Naive thymus-derived CD4-positive, alpha-beta T cell (primary cell): Measurements from ENCODE around the gene ABR. TPM values are rescaled to one million over a fixed set of nuclear protein-coding genes. Genes with fewer than 3 reads are reported as not detected.

Experiments used
- ATAC-seq: fragments of 150-1000 bp; cut with Tn5 transposase; 2 replicates; pipeline ENCODE4 v1.10.0; 2021; ENCODE audit warnings: mild to moderate bottlenecking, moderate library complexity
- CTCF ChIA-PET: fragments of 350-600 bp; sonication (Branson Sonifier 250); formaldehyde crosslinking; loops from one replicate; lab custom pipeline; 2021; ENCODE audit warnings: antibody characterized with exemption; lab: Charles Lee
- POLR2A ChIA-PET: fragments of 350-600 bp; sonication (Branson Sonifier 250); formaldehyde crosslinking; loops from one replicate; lab custom pipeline; 2021; ENCODE audit warnings: antibody characterized with exemption, inconsistent platforms; lab: Charles Lee
- DNase-seq, 9 donors: peaks; one replicate each; pipeline versions ENCODE4 v3.0.0 to v3.0.0-alpha.2; 2020 to 2022; ENCODE audit warnings: mixed read lengths in 1 of 9
- H3K27ac ChIP-seq: one replicate; pipeline ENCODE4 v1.7.0; 2013; ENCODE audit warnings: mild to moderate bottlenecking, low read depth, low read length, moderate library complexity
- H3K27me3 ChIP-seq, 2 donors: one replicate each; pipeline ENCODE4 v1.7.0; 2013; ENCODE audit warnings: low read length in 2 of 2, mild to moderate bottlenecking in 2 of 2, moderate library complexity in 2 of 2; ENCODE audit not compliant: control insufficient read depth in 2 of 2, insufficient read depth in 2 of 2
- H3K36me3 ChIP-seq, 3 experiments: 1 replicate in 2 of 3; 2 replicates in 1 of 3; pipeline ENCODE4 v1.7.0; 2013; ENCODE audit warnings: low read length in 3 of 3, mild to moderate bottlenecking in 3 of 3, moderate library complexity in 1 of 3; ENCODE audit not compliant: insufficient read depth in 3 of 3, control insufficient read depth in 2 of 3
- H3K4me1 ChIP-seq, 2 donors: one replicate each; pipeline ENCODE4 v1.7.0; 2013; ENCODE audit warnings: low read length in 2 of 2, mild to moderate bottlenecking in 2 of 2, moderate library complexity in 1 of 2; ENCODE audit not compliant: control insufficient read depth in 2 of 2, insufficient read depth in 2 of 2
- H3K4me3 ChIP-seq: 2 replicates; pipeline ENCODE4 v1.7.0; 2013; ENCODE audit warnings: mild to moderate bottlenecking, low read length
- H3K9me3 ChIP-seq, 3 experiments: 1 replicate in 2 of 3; 2 replicates in 1 of 3; pipeline ENCODE4 v1.7.0; 2013; ENCODE audit warnings: low read length in 3 of 3; ENCODE audit not compliant: control insufficient read depth in 2 of 3
- H3K27ac Mint-ChIP-seq, 9 donors: one replicate each; pipeline ENCODE4 v1.8.0; 2020 to 2022; ENCODE audit warnings: mixed read lengths in 9 of 9, mild to moderate bottlenecking in 8 of 9, moderate library complexity in 5 of 9, inconsistent platforms in 2 of 9
- H3K27me3 Mint-ChIP-seq, 5 donors: one replicate each; pipeline ENCODE4 v1.8.0; 2021 to 2022; ENCODE audit warnings: mixed read lengths in 5 of 5, mild to moderate bottlenecking in 1 of 5
- H3K36me3 Mint-ChIP-seq, 5 donors: one replicate each; pipeline ENCODE4 v1.8.0; 2020 to 2022; ENCODE audit warnings: mixed read lengths in 5 of 5, mild to moderate bottlenecking in 3 of 5, inconsistent platforms in 1 of 5
- H3K4me1 Mint-ChIP-seq, 7 donors: one replicate each; pipeline ENCODE4 v1.8.0; 2020 to 2022; ENCODE audit warnings: mixed read lengths in 7 of 7, mild to moderate bottlenecking in 3 of 7, inconsistent platforms in 1 of 7
- H3K4me3 Mint-ChIP-seq, 10 donors: one replicate each; pipeline ENCODE4 v1.8.0; 2020 to 2022; ENCODE audit warnings: mild to moderate bottlenecking in 10 of 10, mixed read lengths in 10 of 10, moderate library complexity in 6 of 10, inconsistent platforms in 2 of 10
- H3K9me3 Mint-ChIP-seq, 11 donors: one replicate each; pipeline ENCODE4 v1.8.0; 2020 to 2022; ENCODE audit warnings: mixed read lengths in 11 of 11, mild to moderate bottlenecking in 4 of 11, inconsistent platforms in 1 of 11, moderate library complexity in 1 of 11
- intact Hi-C, 2 donors: fragments of 100-400 bp; cut with micrococcal nuclease; formaldehyde crosslinking; loops; one replicate each; pipeline ENCODE4 v1.15.1; 2023
- polyA plus RNA-seq, 2 donors: library from polyadenylated mRNA; unstranded; fragments of 300-500 nt; fragmentation: Illumina TruSeq; gene quantifications; one replicate each; pipeline ENCODE4 v1.2.3, GENCODE V29; 2021
- total RNA-seq, 6 experiments: library from RNA in 5 of 6; stranded (reverse) in 5 of 6; gene quantifications; 1 replicate in 5 of 6; 2 replicates in 1 of 6; pipeline ENCODE4 v1.2.3 and lab custom pipeline; 2021 to 2026

ABR gene
- total and polyA plus RNA-seq, 7 experiments from 2014 or later = 13.1 to 152 (median 139) TPM

GRCh38 chr17:1171953-1172352 is 7.8 kb downstream of the ABR start:
- H3K4me3 Mint-ChIP-seq = no peak overlapping the region
- H3K4me1 ChIP-seq = no peaks in the 10 kb centered on the region
- no peaks in the 10 kb centered on the region for H3K27me3 Mint-ChIP-seq
- no peaks in the 10 kb centered on the region for H3K9me3 Mint-ChIP-seq
- no peak overlapping the region for H3K27ac Mint-ChIP-seq
- no peak overlapping the region for H3K4me3 ChIP-seq
- H3K36me3 ChIP-seq = no peaks in the 10 kb centered on the region
- no peak overlapping the region for H3K27ac ChIP-seq
- intact Hi-C loops = no loop called here
- H3K36me3 Mint-ChIP-seq = peaks cover 0 to 13% (median 0%) of the 10 kb centered on the region in 5 donors
- ATAC-seq (no peak), DNase-seq (no peak)
- peaks cover 0 to 12% (median 7%) of the 10 kb centered on the region in 7 donors for H3K4me1 Mint-ChIP-seq
- ChIA-PET POLR2A (no interaction called here), CTCF (no interaction called here)
- no peaks in the 10 kb centered on the region for H3K27me3 ChIP-seq
- H3K9me3 ChIP-seq = no peaks in the 10 kb centered on the region

- no peak overlapping the region for H3K27ac Mint-ChIP-seq
- H3K4me1 Mint-ChIP-seq = peaks cover 0 to 12% (median 7%) of the 10 kb centered on the region in 7 donors
- H3K4me3 ChIP-seq = no peak overlapping the region
- intact Hi-C loops = no loop called here
- ChIA-PET POLR2A (interaction anchor here (0.6 kb wide), 1 partner anchor 792 kb away, joined by 8 read pairs; no protein-coding TSS in a partner anchor), CTCF (interaction anchor here (0.7 kb wide), 1 partner anchor 11 kb away, joined by 3 read pairs; no protein-coding TSS in a partner anchor)
- ATAC-seq = no peak
- H3K9me3 ChIP-seq = no peaks in the 10 kb centered on the region
- DNase-seq = no peak
- H3K9me3 Mint-ChIP-seq = no peaks in the 10 kb centered on the region
- no peaks in the 10 kb centered on the region for H3K27me3 ChIP-seq
- H3K36me3 ChIP-seq = no peaks in the 10 kb centered on the region
- H3K27ac ChIP-seq = no peak overlapping the region
- H3K4me3 Mint-ChIP-seq = no peak overlapping the region
- H3K4me1 ChIP-seq = no peaks in the 10 kb centered on the region
- H3K27me3 Mint-ChIP-seq = no peaks in the 10 kb centered on the region
- peaks cover 0 to 13% (median 0%) of the 10 kb centered on the region in 5 donors for H3K36me3 Mint-ChIP-seq
These were observed 9.0 kb downstream of the ABR start for GRCh38 chr17:1170739-1171138.

- no peak for DNase-seq
- CTCF ChIA-PET = interaction anchor here (0.7 kb wide), 1 partner anchor 10 kb away, joined by 3 read pairs; no protein-coding TSS in a partner anchor
- Histone ChIP-seq H3K9me3 (no peaks in the 10 kb centered on the region), H3K36me3 (no peaks in the 10 kb centered on the region), H3K4me1 (no peaks in the 10 kb centered on the region), H3K4me3 (no peak overlapping the region), H3K27ac (no peak overlapping the region), H3K27me3 (no peaks in the 10 kb centered on the region)
- POLR2A ChIA-PET = interaction anchor here (0.6 to 1.5 kb wide), 2 partner anchors 9 to 791 kb away, joined by 4 to 8 read pairs; no protein-coding TSS in a partner anchor
- no peak for ATAC-seq
- Mint-ChIP-seq H3K4me3 (no peak overlapping the region), H3K4me1 (peaks cover 0 to 9% (median 7%) of the 10 kb centered on the region in 7 donors), H3K36me3 (peaks cover 0 to 13% (median 0%) of the 10 kb centered on the region in 5 donors), H3K27ac (no peak overlapping the region), H3K9me3 (no peaks in the 10 kb centered on the region), H3K27me3 (no peaks in the 10 kb centered on the region)
- intact Hi-C loops = no loop called here
These were observed 9.9 kb downstream of the ABR start for GRCh38 chr17:1169929-1170312.

GRCh38 chr17:1169221-1169928 is 10.4 kb downstream of the ABR start:
- no peaks in the 10 kb centered on the region for H3K4me1 ChIP-seq
- no peaks in the 10 kb centered on the region for H3K9me3 ChIP-seq
- H3K4me3 ChIP-seq = no peak overlapping the region
- H3K36me3 Mint-ChIP-seq = peaks cover 0 to 13% (median 0%) of the 10 kb centered on the region in 5 donors
- DNase-seq = no peak
- H3K27me3 ChIP-seq = no peaks in the 10 kb centered on the region
- ChIA-PET POLR2A (interaction anchor here (1.5 kb wide), 1 partner anchor 10 kb away, joined by 4 read pairs; no protein-coding TSS in a partner anchor), CTCF (interaction anchor here (0.6 to 0.7 kb wide), 2 partner anchors 45 to 462 kb away, joined by 3 read pairs; no protein-coding TSS in a partner anchor)
- peaks cover 0 to 9% (median 7%) of the 10 kb centered on the region in 7 donors for H3K4me1 Mint-ChIP-seq
- no peaks in the 10 kb centered on the region for H3K27me3 Mint-ChIP-seq
- intact Hi-C loops = no loop called here
- no peaks in the 10 kb centered on the region for H3K36me3 ChIP-seq
- no peak overlapping the region for H3K27ac Mint-ChIP-seq
- no peaks in the 10 kb centered on the region for H3K9me3 Mint-ChIP-seq
- no peak overlapping the region for H3K4me3 Mint-ChIP-seq
- H3K27ac ChIP-seq = no peak overlapping the region
- ATAC-seq = no peak

GRCh38 chr17:1168533-1169220 is 11.1 kb downstream of the ABR start:
- Histone ChIP-seq H3K4me1 (no peaks in the 10 kb centered on the region), H3K27ac (no peak overlapping the region), H3K9me3 (no peaks in the 10 kb centered on the region), H3K4me3 (no peak overlapping the region), H3K36me3 (no peaks in the 10 kb centered on the region), H3K27me3 (no peaks in the 10 kb centered on the region)
- no peak for ATAC-seq
- Mint-ChIP-seq H3K27ac (no peak overlapping the region), H3K9me3 (no peaks in the 10 kb centered on the region), H3K27me3 (no peaks in the 10 kb centered on the region), H3K36me3 (peaks cover 0 to 13% (median 0%) of the 10 kb centered on the region in 5 donors), H3K4me3 (no peak overlapping the region), H3K4me1 (peaks cover 0 to 7% (median 2%) of the 10 kb centered on the region in 7 donors)
- POLR2A ChIA-PET = interaction anchor here (1.5 kb wide), 1 partner anchor 10 kb away, joined by 4 read pairs; no protein-coding TSS in a partner anchor
- no peak for DNase-seq
- CTCF ChIA-PET = interaction anchor here (0.6 to 0.7 kb wide), 2 partner anchors 45 to 463 kb away, joined by 3 read pairs; no protein-coding TSS in a partner anchor
- intact Hi-C loops = no loop called here

GRCh38 chr17:1166276-1166675 is 13.5 kb downstream of the ABR start:
- CTCF ChIA-PET = no interaction called here
- Histone ChIP-seq H3K4me1 (no peaks in the 10 kb centered on the region), H3K36me3 (no peaks in the 10 kb centered on the region), H3K27ac (no peak overlapping the region), H3K4me3 (no peak overlapping the region), H3K9me3 (no peaks in the 10 kb centered on the region), H3K27me3 (no peaks in the 10 kb centered on the region)
- H3K36me3 Mint-ChIP-seq = peaks cover 0 to 13% (median 0%) of the 10 kb centered on the region in 5 donors
- H3K27ac Mint-ChIP-seq = no peak overlapping the region
- intact Hi-C loops = no loop called here
- no peak overlapping the region for H3K4me3 Mint-ChIP-seq
- H3K27me3 Mint-ChIP-seq = no peaks in the 10 kb centered on the region
- ATAC-seq (no peak), DNase-seq (no peak)
- POLR2A ChIA-PET = interaction anchor here (0.6 kb wide), 1 partner anchor 27 kb away, joined by 3 read pairs; no protein-coding TSS in a partner anchor
- no peaks in the 10 kb centered on the region for H3K9me3 Mint-ChIP-seq
- peaks cover 0 to 5% (median 0%) of the 10 kb centered on the region in 7 donors for H3K4me1 Mint-ChIP-seq
